A172 (cell line): Measurements from ENCODE around the gene PPP1R9A. TPM values are rescaled to one million over a fixed set of nuclear protein-coding genes. Genes with fewer than 3 reads are reported as not detected.

Source experiments
- DNase-seq: peaks from one replicate; pipeline ENCODE4 v3.0.0-alpha.2; 2015; ENCODE audit warnings: low spot score
- total RNA-seq: library from RNA; depleted of rRNA; stranded (reverse); fragments of >200 nt; shearing (Covaris generic); gene quantifications from 2 replicates; pipeline ENCODE4 v1.2.3, GENCODE V29; 2014

The PPP1R9A gene
- total RNA-seq, 1 experiment from 2014 or later, result 6.9 TPM

DNA sequence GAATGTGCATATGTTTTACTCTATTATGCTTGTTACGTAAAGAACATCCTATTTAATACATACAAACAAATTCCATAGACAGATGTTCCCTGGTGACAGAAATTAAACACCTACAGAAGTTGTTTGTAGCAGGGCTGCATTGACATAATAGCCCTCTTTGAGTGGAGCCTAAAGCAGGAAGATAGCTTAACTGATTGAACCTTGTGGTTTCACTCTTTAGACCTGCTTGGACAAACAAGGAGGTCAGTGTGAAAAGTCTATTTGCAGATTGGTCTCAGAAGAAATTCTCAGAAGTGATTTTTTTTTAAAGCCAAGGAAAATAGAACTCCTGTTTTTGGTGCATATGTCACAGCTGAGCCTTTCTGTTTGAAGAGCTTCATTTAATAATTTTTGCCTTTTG, 121.3 kb downstream of the PPP1R9A start:
- DNase-seq, result no peak

DNA sequence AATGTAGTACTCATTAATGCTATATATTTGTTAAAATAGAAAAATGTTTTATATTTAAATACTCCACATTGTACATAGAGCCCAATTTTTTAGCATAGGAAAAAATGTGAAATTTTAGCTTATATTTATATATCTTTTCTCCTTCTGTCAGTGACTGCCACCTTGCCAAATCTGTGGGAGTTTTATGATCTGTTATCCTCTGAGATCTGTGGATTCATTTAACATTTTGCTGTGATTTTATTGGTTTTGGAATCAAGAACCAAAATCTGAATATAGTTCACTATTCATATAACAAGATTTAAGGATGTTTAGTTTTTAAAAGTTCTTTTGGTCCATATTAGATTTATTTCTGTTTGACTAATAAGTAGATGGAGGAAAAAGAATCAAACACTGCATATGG, 127.9 kb downstream of the PPP1R9A start:
- no peak for DNase-seq

DNA sequence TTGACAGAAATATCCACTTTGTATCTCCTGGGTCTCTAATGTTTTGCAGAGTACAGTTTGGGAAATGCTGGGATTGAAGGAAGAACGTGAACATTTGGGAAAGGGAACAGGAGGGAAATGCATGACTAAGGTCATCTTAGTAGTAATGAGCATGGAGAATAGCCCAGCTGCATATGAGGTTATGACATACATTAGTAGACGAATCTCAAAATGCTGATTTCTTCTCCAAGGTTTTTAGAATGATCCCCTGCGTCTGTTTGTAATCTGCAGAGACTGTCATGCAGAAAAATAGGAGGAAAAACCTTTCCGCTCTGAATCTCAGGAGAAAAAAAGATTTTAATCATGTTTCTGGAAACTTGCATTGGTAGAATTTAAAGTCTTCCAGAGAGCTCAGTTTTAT, 133.6 kb downstream of the PPP1R9A start:
- DNase-seq, result no peak

DNA sequence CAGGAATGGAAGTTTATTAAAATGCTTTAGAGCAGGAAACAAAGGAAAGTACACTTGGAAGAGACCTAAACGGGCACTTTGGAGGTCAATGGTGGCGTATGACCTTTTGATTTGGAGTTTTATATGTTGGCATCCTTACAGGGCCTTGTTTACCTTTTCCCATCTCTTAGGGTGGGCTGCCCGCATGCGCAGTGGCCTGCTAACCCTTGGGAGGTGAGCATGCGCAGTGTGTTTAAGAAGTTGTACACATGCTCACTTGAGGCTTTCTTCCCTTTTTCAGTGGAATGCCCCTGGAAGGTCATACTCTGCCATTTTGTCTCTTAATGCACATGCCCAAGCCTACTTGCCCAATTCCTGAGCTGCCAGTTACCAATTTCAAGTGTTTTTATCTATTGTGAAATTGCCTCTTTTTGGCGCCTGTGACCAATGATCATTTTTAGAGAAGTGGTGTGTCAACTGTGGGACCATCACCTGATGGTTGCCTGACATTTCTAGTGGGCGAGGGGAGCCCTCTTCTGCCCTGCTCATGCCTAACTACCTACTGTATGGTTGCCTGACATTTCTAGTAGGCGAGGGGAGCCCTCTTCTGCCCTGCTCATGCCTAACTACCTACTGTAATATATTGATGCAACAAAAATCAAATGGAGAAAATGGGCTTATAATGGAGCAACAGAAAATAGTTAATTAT, 138.0 kb downstream of the PPP1R9A start:
- DNase-seq, result peak; percentile 17

DNA sequence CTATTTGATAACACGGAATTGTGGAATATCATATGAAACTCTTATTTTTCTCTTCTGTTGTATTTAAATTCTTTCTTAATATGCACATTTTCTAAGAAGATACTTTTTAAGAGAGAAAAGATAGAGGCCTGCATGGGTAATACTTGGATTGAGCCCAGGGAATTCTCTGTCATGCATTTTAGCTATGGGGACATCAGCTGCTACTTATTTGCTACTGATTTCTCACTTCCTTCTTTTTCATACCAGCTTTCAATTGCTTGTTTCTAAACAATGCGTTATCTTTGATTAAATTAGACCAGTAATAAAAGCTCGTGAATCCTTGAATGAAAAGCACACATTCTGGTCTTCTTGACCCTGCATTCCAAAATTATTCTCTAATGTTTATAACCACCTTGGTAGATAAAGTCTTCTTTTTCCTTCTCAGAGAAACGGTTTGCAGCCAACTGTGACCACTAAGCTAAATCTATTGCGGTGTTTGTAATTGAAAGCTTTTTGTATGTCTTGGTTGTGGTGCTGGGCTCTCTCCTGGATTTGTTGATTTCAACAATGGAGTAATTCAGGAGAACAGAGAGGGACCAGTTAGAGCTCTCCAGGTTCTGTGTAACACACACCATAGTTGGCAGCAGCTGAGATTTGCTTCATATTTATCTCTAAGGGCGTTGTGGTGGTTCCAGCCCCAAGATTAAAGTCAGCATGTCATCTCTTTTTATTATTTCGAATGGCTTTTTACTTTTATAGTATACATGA, 139.3 kb downstream of the PPP1R9A start:
- DNase-seq, result no peak

DNA sequence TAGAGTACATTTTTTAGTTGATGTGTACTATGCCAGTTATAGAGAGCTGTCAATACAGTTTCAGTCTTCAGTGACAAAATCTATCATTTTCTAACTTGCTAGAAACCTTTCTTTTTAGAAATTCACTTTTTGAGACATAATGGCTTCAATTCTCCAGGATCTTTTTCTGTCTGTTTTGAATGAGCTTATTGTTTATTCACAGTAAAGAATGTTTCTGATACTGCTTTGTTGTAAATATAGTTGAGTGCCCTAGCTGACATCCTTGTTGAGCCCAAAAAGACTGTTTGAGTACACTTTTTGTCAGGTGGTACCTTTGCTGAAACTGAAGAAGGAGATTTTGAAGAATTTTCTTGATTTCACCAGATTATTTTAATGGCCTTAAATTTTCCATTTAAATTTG, 139.9 kb downstream of the PPP1R9A start:
- no peak for DNase-seq

DNA sequence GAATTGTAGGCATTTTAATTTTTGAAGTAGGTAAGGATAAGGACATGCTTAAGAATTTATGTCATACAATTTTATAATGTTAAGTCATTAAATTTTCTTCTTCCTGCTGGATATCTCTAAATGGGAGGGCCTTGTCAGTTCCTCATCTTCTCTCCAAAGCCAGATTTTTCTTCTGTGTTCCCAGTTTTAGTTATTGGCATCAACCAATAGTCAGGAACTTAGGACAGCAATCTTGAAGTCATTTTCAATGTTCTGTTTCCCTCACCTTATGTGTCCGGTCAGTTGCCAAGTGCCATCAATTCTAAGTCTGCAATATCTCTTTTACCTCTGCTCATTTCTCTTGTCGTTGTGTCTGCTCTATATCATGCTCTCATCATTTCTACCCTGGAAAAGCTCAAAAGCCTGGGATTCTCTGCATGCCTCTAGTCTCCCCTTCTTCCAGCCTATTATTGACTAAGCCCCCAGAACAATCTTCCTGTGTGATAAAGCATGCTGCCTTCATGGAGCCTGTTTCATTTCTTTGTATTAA, 145.2 kb downstream of the PPP1R9A start:
- DNase-seq, result no peak

DNA sequence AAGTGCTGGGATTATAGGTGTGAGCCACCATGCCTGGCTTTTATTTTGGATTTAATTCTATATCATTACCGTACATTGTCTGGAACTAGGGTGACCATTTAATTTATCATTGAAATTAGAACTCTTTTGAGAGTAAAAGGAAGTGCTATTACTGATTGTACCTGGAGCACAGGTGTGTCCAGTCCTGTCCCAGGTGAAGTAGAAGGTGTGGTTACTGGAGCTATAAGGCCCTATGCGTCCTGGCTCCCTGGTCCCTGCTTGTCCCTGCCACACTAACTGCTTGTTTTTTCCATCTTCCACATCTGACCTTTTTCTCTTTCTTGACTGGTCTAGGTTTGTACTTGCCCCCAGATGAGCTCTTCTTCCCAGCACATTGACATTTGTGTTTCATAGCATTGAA, 147.0 kb downstream of the PPP1R9A start:
- no peak for DNase-seq

DNA sequence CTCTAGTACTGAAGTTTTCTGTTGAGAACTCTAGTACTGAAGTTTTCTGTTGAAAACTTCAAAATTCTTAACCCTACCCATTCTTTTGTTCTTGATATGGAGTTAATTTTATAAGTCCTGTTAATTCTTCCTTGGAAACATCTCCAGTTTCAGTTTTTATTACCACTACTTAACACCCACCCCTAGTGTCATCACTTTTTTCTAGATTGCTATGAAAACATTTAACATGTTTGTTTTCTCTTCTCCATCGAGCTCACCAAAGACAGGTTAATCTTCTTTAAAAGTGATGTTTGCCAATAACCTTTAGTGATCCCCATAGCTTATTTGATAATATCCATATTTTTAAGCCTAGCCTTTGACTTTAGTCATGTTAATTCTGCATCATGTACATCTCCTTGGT, 147.9 kb downstream of the PPP1R9A start:
- no peak for DNase-seq

DNA sequence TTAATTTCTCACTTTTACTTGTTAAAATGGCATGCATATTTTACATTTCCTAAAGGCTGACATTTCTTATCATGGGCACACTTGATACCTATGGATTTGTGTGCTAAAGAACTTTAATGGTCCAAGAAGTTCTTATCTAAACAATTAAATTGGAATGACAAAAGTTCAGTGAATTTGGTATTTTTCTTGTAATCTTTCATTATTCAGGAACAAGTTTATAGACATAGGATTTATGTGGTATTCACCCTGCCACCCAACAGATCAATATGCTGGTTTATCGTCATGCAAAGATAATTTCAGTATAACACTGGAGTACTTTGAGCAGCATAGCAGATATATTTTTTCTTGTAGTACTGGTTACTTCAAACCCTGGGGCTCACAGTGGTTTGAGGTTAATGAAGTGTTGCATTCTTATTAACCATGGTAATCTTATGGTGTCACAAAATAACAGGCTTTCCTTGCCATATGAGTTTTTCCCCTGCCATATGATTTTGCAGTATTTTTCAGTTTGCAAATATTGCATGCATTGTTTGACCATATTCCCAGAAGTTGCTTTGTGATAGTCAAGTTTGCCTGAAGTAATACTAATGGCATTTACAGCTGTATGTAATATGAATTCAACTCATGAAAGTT, 148.8 kb downstream of the PPP1R9A start:
- no peak for DNase-seq

DNA sequence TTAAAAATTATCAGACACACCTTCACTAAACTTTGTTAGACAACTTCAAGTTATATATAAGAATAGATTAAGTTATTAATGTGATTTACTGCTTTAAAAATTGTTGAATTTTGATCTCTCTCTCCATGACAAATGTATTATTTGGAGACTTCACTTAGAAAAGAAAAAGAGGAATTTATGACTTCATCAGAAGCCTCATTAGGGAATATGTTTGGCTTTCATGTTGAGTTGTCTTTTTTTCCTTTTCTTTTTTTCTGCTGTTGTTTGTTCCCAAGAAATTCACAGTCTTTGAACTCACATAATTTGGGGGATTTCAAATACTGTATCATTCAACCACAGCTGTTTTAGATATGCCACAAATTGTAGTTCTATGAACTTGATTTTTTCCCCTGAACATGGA, 149.5 kb downstream of the PPP1R9A start:
- DNase-seq, result no peak

DNA sequence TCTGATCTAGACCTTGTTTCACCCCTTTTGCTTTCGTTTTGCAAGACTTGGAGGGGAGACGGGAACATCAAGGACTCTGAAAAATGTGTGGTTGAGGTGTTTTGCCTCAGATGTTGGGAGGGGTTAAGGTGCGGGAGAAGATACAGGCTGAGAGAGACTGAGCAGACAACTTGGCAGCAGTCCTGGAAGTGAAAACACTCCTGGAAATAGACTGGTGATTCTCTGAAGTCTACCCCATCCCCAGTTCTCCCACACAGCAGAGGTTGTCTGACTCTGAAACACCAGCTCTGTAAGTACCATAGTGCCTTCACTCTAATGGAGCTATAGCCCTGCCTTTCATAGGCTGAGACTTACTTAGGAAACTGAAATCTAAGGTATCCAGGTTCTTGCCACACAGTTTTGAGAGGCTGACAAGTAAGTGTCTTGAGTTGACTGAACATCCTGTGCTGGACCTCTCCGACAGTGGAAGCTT, 152.5 kb downstream of the PPP1R9A start:
- no peak for DNase-seq

DNA sequence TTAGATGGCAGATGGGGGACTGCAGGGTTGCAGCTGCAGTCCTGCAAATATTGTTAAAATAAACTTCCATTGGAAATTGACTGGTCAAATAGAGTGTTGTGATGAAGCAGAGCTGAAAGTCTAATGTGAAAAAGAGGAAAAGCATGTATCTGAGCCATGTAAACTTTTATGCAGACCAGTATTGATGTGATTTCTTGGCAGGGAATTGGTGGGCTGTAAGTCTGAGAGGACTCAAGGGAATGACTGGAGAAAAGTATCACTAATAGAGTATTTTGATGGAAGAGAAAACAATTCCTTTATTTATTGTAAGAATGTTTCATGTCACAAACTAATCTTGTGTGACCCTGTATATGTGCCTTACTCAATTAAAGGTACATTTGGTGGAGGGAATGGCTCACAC, 155.5 kb downstream of the PPP1R9A start:
- no peak for DNase-seq

DNA sequence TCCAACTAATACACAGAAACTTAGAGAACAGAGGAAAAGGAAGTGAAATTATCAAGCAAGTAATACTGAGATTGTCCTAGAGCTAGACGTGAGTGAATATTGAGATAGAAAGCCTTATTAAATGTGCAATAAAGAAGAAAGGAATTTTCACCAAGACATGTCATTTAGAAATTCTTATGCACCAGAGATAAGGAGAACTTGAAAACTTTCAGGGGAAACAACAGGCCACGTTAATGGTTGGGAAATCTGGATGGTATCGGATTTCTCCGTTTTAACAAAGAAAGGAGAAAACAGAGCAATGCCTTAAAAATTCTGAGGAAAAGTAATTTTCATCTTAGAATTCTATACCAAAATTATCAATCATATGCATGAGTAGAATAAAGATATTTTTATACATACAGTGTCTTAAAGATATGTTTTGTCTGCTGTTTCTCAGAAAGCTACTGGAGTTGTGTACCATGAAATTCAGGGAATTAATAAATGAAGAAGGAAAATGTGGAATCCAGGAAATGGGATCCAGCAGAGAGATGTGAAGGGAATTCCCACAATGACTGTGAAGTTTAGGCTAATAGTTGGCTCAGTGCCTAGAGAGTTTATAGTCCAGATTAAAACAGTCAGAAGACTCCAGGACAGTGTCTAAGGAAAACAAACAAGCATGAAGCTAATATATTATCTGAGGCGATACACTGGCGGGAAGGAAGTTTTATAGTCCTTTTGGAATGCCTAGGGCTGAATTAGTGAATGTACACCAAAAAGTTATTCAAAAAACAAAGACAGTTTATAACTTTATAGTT, 159.5 kb downstream of the PPP1R9A start:
- peak; percentile 82 for DNase-seq

DNA sequence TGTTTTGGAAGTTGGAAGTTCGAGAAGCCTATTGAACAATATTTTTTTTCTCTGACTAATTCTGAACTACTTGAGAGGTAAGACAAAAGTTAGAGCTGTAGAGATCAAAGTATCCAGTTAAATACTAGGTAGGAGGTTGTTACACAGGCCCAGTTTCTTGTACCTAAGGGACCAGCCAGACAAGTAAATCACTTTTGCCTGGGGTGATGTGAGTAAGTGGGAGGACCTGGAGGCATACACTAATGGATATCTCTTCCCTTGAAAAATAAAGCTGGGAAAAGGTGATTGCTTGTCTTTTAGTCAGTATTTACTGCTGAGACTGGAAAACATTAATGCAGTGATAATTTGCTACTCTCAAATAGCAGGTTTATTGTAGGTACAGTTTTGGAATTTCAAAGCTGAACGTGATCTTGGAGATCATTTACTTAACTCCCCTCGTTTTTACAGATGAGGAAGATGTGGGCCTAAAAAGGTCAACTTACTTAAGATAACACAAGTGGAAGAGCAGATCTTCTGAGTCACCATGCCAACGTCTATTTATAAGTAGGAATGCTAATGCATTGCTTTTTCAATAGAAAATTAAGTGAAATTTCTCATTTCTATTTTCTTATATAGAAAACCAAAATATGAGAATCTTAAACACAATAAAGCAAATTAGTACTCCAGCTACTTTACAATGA, 181.3 kb downstream of the PPP1R9A start:
- no peak for DNase-seq

DNA sequence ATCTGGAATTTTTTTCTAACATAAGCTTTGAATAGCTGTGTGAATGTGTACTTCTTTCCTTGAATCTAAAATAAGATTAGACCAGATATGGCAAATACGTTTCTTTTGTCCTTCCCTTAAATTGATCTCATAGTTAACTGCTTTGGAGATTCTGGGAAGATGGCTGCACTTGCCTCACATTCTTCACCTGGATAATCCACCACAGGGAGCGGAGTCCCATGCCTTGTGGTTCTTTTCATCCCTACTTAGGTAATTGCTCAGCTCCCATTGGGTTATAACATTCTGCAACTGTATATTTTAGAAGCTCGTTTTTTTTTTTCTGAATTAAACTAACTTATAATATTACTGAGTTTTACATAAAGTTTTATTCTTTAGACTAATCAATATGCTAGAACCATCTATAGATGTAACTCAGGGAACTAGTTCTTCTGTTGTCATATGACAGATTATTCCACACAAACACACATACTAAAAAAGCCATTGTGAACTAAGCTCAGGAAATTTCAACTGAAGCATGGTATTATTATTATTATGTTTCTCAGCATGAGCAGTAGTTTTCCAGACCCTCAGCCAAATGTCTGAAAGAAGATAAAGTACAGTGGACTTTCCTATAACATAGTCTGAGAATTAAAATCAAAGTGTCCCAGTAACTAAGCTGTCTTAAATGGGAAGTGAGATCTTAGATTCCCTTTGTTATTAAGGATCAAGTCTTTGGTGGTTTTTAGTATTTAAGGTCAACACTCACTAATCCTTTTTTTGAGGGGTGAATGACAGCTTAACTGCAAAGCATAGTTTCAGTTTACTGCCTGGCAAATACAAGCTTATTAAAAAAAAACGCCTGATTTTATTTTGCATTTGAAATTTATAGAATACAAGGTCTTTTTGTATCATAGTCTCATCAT, 182.3 kb downstream of the PPP1R9A start:
- no peak for DNase-seq

DNA sequence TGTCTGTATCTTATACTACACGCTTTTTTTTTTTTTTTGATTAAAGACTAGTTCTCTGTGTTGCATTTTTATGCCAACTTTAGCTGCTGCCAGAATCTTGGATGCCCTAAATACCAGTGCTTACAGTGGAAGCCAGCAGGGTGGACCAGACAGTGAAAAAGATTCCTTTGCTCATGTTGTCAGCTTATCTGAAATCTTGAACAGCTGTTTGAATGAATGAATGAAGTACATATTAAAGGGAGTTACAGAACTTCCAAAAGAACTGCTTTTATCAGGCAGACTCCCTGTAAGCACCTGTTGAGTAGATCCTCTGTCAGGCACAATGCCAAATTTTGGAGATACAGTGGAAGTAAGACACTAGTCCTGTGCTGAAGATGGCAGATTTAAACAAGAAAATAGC, 184.9 kb downstream of the PPP1R9A start:
- DNase-seq, result no peak

DNA sequence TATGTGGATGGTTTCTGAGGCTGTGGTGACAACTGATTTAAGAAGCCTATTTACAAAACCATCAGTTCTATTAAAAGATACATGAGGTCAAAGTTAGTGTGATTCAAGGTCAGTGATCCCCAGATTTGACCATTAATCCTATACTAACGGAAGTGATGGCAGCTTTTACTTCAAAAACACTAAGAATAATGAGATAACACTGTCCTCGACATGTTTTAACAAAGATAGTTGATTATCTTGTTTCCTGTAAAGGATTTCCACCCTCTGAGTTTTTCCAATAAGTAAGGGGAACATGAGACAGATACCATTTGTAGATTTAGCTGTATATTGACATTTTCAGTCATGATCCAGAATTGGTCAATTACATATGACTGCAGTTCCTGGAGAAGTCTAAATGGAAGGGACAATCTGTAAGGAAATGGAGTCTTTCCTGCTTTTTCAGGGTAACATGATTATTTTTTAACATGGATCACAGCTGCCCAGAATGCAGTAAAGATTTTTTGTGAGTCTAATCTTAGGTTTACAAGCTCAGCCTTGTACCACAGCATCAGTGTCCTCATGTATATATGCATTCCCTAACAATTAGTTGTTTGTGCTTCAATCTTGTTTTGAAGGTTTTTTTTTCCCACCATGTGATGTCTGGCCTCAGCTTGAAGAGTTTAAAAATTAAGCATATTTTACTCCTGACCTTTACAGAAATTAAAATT, 188.0 kb downstream of the PPP1R9A start:
- no peak for DNase-seq

DNA sequence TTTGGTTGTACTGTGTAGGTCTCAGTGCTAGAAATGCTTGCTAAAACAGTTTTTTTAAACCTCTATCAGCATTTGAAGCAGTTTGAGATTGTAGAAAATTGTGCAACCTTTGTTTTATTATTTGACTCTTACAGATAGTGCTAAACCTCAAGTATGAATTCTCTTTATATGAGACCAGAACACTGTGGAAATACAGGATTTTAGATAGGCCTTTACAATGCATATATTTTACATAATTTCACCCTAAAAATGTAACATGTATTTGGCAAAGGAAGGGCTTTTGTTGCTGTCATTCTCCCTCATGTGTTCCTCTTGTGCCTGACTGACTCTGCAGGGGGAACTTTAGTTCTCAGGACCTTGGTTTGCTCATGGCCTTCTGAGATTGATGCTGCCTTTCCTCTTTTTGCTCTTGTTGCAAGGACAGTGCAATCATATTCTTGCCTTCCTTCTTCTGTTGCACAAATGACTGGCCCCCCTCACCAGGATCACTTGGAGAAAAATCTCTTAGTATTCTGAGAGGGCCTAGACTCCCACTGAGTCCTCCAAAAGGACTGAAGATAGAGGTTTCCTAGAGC, 188.7 kb downstream of the PPP1R9A start:
- no peak for DNase-seq
